Measurements from ENCODE around the gene OLFM1.

- TF ChIP-seq POLR2A (IDR thresholded peaks at IDR 0.05) (no peak), CTCF (IDR thresholded peaks at IDR 0.05) (no peak)
Measured at GRCh38 chr9:135146241-135146640, 58.8 kb downstream of the OLFM1 start.

Measured in body of pancreas (tissue), 4 donors.